Cerebellar nuclear complex (tissue), 1 donor: ENCODE results near the gene ABCC4.
"Not testable (repeated sequence)": the region's sequence is repeated elsewhere in the genome, so short reads cannot be mapped to it uniquely, and the experiment has no call there.

Source experiments
- DNase-seq, 2 experiments: peaks; one replicate each; lab custom pipeline; 2025; lab: John Stamatoyannopoulos, UW

Gene ABCC4

GRCh38 chr13:95228130-95228529, 73.1 kb downstream of the ABCC4 start:
- no peak for DNase-seq

DNA sequence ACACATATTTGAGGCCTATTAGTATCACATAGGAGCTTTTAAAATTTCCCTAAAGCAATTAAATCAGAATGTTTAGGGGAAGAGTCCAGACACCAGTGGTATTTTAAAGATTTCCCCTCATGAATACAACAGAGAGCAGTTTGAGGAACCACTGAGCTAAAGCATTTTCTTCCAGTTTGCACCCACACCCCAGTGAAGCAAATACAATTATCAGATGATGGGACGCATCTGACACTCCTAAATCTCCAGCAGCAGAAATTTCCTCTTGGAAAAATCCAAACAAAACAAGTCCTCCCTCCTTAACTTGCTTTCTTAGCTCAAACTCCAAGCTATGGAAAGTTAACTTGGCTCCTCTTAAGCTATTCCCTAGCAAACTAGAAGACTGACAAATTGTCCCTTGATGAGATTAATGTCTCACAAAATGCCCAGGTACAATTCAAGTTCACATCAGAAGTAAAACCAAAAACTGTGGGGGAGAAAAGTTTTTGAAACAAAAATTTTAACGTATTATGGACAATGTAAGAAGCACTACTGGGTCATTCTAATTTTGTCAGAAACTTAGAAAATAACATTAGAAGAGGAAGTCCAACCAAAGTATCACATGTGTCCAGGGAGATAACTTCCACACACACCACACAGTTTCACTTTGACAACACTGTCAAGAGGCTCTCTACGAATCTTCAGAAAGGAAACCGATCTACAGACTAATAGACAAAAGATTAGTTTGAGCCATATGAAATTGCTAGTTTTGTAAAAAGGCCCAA, 74.1 kb downstream of the ABCC4 start:
- no peak for DNase-seq

DNA sequence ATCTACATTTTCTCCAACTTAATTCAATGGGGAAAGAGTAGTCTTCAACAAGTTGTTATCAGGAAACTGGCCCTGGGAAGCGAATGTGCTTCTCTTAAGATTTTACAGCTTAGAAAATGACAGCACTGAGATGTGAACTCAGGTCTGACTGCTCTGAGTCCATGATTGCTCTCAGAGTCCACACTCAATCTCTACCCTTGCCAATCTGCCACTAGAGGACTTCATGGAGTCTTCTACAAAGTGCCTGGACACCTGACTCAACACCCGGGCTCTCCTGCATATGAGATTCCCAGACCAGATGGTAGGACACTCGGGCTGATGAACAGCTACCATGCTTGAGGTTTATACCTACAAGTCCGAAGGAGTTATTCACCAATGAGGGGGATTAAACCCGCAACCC, 74.8 kb downstream of the ABCC4 start:
- no peak for DNase-seq

GRCh38 chr13:95226050-95226449, 75.2 kb downstream of the ABCC4 start:
- no peak for DNase-seq

- DNase-seq = no peak
Observed at GRCh38 chr13:95224064-95224463, 77.2 kb downstream of the ABCC4 start.

- DNase-seq = no peak
Observed at GRCh38 chr13:95222733-95223018, 78.6 kb downstream of the ABCC4 start.

DNA sequence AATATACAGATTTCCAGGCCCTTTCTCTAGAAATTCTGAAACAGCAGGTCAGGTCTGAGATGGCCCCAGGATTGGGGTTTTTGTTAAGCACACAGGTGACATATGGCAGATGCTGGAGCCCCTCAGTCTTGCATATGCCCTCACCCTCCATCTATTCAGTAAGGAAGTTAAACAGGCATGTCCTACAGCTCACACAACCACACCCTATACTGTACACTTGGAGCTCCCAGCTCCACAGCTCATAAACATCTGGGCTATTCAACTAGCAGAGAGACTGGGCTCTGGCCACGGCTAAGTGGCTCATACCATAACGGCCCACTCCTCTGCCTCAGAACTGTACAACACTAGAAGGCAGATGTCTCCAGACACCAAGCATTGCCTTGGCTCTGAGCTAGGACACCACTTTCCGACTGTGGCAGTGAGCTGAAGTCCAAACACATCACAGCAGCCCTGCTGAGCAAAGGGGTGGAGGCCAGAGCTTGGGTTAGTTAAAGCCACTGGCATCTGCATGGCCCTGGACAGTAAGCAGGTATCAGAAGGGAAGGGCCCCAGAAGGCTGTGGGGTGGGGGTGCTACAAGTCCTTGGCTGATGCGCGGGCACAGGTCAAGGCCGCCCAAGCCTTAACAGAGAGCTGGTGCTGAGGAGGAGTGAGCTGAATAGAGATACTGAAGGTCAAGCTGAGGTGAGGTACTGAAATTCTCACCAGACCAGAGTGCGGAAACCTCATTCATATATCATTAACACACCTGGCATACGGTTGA, 79.1 kb downstream of the ABCC4 start:
- no peak for DNase-seq

GRCh38 chr13:95220611-95221010, 80.6 kb downstream of the ABCC4 start:
- DNase-seq = no peak

DNA sequence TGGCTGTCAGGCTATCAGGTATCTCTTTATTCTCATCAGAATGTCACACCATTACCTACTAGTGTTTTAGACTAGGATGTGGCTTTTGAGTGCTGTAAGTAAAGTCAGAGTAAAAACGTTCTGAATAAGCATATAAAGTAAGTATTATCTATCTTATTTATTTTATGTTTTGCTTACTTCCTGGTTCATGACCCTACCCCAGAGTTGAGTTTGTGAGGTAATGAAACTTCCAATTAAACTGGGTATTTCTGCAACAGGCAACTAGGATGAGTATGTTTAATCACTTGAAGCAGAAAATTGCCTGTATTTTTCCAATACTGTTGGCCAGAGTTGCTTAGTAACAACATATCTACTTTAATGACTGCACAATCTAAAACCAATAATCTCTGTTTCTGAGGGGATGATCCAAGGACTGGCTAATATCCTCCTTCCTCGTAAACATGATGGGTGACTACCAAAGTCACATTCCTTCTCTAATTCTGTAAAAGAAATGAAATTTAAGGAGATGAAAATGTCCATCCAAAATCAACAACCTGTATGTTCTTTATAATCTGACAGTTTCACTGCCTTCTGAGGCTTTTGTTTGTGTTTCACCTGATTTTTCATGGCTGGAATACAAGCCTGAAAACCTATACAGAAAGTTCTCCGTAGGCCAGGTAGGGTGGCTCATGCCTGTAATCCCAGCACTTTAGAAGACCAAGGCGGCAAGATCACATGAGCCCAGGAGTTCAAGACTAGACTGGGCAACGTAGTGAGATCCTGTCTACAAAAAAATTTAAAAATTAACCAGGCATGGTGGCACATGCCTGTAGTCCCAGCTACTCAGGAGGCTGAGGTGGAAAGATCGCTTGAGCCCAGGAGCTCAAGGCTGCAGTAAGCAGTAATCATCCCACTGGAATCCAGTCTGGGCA, 83.1 kb downstream of the ABCC4 start:
- no peak for DNase-seq

GRCh38 chr13:95216182-95216581, 85.1 kb downstream of the ABCC4 start:
- DNase-seq = no peak

DNA sequence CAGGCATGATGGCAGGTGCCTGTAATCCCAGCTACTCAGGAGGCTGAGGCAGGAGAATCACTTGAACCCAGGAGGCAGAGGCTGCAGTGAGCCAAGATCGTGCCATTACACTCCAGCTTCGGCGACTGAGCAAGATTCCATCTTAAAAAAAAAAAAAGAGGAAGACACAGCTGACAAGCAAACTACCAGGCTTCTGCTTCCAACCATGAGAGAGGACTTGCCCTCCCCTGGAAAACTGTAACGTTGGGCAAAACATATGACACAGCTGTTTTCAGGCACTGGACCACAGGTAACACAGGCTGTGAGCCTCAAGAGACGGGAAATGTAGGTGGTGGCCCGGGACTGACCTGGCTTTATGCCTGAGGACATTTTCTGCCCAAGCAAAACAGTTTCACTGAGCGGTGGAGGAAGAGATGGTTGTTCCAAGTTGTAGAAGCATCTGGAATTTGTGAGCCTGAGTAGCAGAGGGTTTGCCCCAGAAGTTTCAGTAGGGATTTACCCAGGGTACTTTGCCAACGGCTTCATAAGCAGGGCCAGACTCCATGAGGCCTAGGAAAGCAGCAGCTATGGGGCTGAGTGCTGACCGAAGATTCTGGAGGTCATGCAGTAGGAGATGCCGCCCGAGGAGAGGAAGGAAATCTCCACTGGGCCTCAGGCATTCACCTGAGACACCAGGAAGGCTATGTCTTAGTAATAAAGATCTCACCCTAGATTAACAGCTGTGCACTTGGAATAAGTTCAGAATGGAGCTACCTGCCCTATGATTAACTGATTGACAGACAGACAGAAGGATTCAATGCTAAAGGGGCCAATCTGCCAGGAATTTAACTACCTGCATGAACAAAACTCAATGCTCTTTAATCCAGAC, 88.0 kb downstream of the ABCC4 start:
- DNase-seq = no peak

GRCh38 chr13:95209109-95209508, 92.1 kb downstream of the ABCC4 start:
- no peak for DNase-seq

DNA sequence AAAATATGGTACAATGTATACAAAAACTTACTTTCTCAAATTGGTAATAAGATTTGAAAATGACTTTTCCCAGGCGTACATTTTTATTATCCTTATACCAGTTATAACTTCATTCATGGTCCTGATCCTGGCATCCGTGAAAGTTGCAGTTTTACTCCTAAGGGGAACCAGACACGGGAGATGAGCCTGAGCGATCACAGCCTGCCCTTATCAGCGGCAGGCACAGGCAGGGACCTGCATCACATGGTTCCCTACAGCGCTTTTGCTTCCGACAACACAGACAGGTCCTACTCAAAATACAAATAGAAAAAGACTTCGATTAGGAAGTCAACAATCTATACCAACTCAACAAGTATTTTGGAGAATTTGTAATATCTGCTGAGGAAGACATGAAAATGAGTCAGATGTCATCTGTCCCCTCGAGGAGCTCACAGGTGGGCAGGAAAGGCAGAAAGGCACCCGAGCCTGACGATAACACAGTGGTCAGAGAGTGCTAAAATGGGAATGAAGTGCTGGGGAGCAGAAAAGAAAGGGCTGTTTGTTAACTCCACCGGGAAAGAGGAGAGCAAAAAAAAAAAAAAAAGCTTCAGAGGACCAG, 93.4 kb downstream of the ABCC4 start:
- DNase-seq = no peak

- DNase-seq = no peak
Observed at GRCh38 chr13:95206116-95206515, 95.1 kb downstream of the ABCC4 start.

- DNase-seq = no peak
Observed at GRCh38 chr13:95204231-95204765, 97.0 kb downstream of the ABCC4 start.

GRCh38 chr13:95201814-95202651, 99.2 kb downstream of the ABCC4 start:
- DNase-seq = no peak

DNA sequence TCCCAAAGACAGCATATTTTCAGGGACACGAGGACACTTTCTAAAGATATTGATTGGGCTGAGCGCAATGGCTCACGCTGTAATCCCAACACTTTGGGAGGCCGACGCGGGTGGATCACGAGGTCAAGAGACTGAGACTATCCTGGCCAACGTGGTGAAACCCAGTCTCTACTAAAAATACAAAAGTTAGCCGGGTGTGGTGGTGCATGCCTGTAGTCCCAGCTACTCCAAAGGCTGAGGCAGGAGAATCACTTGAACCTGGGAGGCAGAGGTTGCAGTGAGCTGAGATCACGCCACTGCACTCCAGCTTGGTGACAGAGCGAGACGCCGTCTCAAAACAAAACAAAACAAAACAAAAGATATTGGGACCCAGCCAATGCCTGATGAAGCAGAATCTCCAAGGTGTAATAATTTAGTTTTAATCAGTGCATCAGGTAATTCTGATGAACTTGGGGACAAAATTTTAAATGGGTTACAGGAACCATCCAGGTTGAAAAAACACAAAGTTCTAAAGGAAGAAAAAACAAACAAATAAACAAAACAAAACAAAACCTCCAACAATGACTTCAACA, 100.8 kb downstream of the ABCC4 start:
- not testable (repeated sequence) for DNase-seq

DNA sequence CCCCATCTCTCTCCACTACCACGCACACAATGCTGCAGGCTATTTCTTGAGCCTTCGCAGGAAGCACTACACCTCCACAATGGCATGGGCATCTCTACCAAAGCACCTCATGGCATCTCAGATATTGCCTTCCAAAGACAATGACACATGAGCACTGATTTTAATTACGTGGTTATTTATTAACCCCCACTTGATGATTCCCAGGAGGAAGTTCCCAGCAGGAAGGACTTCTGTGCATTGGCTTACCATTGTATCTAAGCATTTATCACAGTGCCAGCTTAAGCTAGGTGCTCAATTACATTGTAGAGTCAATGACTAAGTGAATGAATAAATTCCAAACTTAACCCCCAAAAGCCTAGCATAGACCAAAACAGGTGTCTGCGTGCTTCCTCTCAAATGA, 101.4 kb downstream of the ABCC4 start:
- no peak for DNase-seq

GRCh38 chr13:95198606-95199005, 102.6 kb downstream of the ABCC4 start:
- not testable (repeated sequence) for DNase-seq

DNA sequence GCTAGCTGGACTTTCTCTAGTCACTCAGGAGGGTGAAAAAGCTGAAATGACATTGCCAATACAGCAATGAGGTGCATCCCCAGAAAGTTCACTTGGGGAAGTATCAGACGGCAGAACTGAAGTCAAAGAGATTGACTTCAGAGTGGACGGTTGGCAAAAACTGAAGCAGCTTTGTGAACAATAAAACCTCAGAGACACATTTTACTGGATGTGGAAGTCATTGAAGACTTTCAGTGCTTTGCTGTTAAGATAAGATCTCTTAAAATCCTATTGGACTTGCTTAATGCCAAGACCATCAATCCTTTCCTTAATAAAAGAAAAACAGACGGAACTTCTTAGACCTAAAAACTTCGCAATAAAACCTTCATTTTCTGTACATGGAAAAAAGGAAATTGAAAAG, 103.7 kb downstream of the ABCC4 start:
- DNase-seq = no peak
